Smooth muscle cell (in vitro differentiated cells): ENCODE data around the gene TIAM2. TPM values are rescaled to one million over a fixed set of nuclear protein-coding genes. Genes with fewer than 3 reads are reported as not detected.

Experiments
- DNase-seq: peaks from one replicate; lab custom pipeline; 2025; ENCODE audit not compliant: unreplicated experiment; lab: John Stamatoyannopoulos, UW
- H2AFZ ChIP-seq: fragments of 200-600 bp; sonication (generic); 2 replicates; pipeline ENCODE4 v1.6.0; 2016; ENCODE audit warnings: antibody characterized with exemption, low read depth, mild to moderate bottlenecking
- H3F3A ChIP-seq: fragments of 200-600 bp; sonication (generic); 2 replicates; pipeline ENCODE4 v1.6.0; 2017; ENCODE audit warnings: antibody characterized with exemption, low read depth
- H3K27ac ChIP-seq: fragments of 200-600 bp; sonication (generic); 2 replicates; pipeline ENCODE4 v1.5.1; 2016; ENCODE audit warnings: low read depth, mild to moderate bottlenecking
- H3K27me3 ChIP-seq: fragments of 200-600 bp; sonication (generic); 2 replicates; pipeline ENCODE4 v1.6.1; 2016; ENCODE audit warnings: low read depth, mild to moderate bottlenecking
- H3K36me3 ChIP-seq: fragments of 200-600 bp; sonication (generic); 2 replicates; pipeline ENCODE4 v1.5.1; 2016; ENCODE audit warnings: low read depth
- H3K4me1 ChIP-seq: fragments of 200-600 bp; sonication (generic); 2 replicates; pipeline ENCODE4 v1.5.1; 2016; ENCODE audit warnings: low read depth
- H3K4me2 ChIP-seq: fragments of 200-600 bp; sonication (generic); 2 replicates; pipeline ENCODE4 v1.6.0; 2016; ENCODE audit warnings: mild to moderate bottlenecking
- H3K4me3 ChIP-seq: fragments of 200-600 bp; sonication (generic); 2 replicates; pipeline ENCODE4 v1.5.1; 2016; ENCODE audit warnings: mild to moderate bottlenecking
- H3K79me2 ChIP-seq: fragments of 200-600 bp; sonication (generic); 2 replicates; pipeline ENCODE4 v1.6.0; 2016; ENCODE audit warnings: low read depth, mild to moderate bottlenecking
- H3K9ac ChIP-seq: fragments of 200-600 bp; sonication (generic); 2 replicates; pipeline ENCODE4 v1.6.0; 2016; ENCODE audit warnings: low read depth
- H3K9me3 ChIP-seq: fragments of 200-600 bp; sonication (generic); replicated peaks from 2 replicates; pipeline ENCODE4 v1.5.1; 2016; ENCODE audit warnings: low read depth
- H4K20me1 ChIP-seq: fragments of 200-600 bp; sonication (generic); 2 replicates; pipeline ENCODE4 v1.6.0; 2016; ENCODE audit warnings: low read depth
- WGBS: methylation state at CpG from one replicate; pipeline ENCODE4 v1.1.7; 2016; ENCODE audit warnings: low lambda C conversion rate; 5-methylcytosine and 5-hydroxymethylcytosine counted together
- polyA plus RNA-seq: library from polyadenylated mRNA; unstranded; fragments of >200 nt; fragmentation: Nextera tagmentation; extraction: Ambion mirVana; gene quantifications from 2 replicates; pipeline ENCODE4 v1.2.1, GENCODE V29; 2016
- total RNA-seq: library from RNA; depleted of rRNA; stranded (reverse); fragments of >200 nt; gene quantifications from 2 replicates; pipeline ENCODE4 v1.2.3, GENCODE V29; 2014
- TF ChIP-seq, protein P1 (sequence below): fragments of 200-600 bp; sonication (generic); IDR thresholded peaks from 2 replicates; pipeline ENCODE4 v1.5.1; 2017; ENCODE audit warnings: borderline replicate concordance, mild to moderate bottlenecking, antibody characterized with exemption; ENCODE audit not compliant: insufficient read depth, poor library complexity, severe bottlenecking

TIAM2 gene
- total and polyA plus RNA-seq, 2 experiments from 2014 or later, result 13.1 to 24.9 TPM

DNA sequence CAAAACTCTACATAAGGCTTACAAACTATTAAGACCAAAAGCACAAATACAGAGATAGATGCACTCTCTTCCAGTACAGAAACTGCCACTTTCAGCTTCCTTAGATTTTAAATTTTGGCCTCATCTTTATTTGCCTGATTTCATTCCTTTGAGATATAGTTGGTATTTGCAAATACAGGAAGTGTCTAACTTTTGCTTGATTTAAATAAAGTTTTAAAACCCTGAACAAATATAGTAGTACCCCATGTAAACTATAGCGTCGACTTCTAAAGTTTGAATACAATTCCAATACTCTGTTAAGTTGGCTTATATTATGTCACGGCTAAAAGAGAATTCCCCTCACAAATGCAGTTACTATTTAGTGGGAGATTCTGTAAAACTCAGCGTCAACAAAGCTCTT lies 267.5 kb downstream of the TIAM2 start:
- no peaks in the 10 kb centered on the region for H3K27me3 ChIP-seq
- H3K4me2 ChIP-seq, result no peak overlapping the region
- DNase-seq, result no peak
- no peaks in the 10 kb centered on the region for H4K20me1 ChIP-seq
- no peaks in the 10 kb centered on the region for H3K9me3 ChIP-seq
- WGBS, result 93% methylated on average over 4 of the region's 4 CpGs
- TF ChIP-seq, protein P1, sequence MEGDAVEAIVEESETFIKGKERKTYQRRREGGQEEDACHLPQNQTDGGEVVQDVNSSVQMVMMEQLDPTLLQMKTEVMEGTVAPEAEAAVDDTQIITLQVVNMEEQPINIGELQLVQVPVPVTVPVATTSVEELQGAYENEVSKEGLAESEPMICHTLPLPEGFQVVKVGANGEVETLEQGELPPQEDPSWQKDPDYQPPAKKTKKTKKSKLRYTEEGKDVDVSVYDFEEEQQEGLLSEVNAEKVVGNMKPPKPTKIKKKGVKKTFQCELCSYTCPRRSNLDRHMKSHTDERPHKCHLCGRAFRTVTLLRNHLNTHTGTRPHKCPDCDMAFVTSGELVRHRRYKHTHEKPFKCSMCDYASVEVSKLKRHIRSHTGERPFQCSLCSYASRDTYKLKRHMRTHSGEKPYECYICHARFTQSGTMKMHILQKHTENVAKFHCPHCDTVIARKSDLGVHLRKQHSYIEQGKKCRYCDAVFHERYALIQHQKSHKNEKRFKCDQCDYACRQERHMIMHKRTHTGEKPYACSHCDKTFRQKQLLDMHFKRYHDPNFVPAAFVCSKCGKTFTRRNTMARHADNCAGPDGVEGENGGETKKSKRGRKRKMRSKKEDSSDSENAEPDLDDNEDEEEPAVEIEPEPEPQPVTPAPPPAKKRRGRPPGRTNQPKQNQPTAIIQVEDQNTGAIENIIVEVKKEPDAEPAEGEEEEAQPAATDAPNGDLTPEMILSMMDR, result no peak
- peaks cover 11% of the 10 kb centered on the region for H3K4me1 ChIP-seq
- H3K9ac ChIP-seq, result no peak overlapping the region
- no peaks in the 10 kb centered on the region for H3K79me2 ChIP-seq
- no peak overlapping the region for H2AFZ ChIP-seq
- no peak overlapping the region for H3K27ac ChIP-seq
- H3F3A ChIP-seq, result no peaks in the 10 kb centered on the region
- no peaks in the 10 kb centered on the region for H3K36me3 ChIP-seq
- no peak overlapping the region for H3K4me3 ChIP-seq

DNA sequence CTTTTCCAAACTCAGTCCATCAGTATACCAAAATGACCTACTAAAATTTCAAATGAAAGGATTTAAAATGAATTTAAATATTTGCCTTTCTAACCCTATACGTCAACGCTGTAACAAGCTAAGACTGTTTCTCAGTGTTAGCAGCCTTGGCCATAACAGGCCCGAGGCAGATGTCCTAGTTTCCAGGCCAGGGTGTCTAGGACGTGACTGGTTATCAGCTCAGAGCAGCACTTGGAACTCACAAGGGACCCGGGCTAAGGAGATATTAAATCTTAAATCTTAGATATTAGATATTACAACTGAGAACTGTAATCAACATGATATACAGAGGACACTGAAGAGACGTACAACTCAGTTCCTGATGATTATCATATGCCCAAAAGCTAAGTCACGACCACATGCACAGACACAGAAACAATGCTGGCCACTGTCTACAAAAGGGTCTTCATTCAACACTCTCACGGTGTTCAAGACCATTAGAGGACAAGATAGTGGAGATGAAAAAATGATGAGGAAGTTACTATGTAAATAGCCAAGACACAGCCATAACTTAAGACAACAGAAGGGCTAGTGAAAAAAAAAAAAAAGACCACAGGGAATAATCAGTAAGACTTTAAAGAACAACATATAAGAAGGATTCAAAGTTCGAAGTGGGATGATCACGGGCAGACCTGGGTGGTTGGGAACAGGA lies 268.4 kb downstream of the TIAM2 start, which contains the start of gene CLDN20:
CLDN20 (plus strand) TSS at position 641 of the 691 bp plus-strand sequence. CDS start 11,707 bp downstream, outside the sequence.
- H4K20me1 ChIP-seq, result no peaks in the 10 kb centered on the region
- H2AFZ ChIP-seq, result no peak within 1 kb of the TSS
- H3F3A ChIP-seq, result no peaks in the 10 kb centered on the region
- no peaks in the 10 kb centered on the region for H3K27me3 ChIP-seq
- no peaks in the 10 kb centered on the region for H3K36me3 ChIP-seq
- no peaks in the 10 kb centered on the region for H3K9me3 ChIP-seq
- TF ChIP-seq, protein P1, result no peak
- no peak within 1 kb of the TSS for H3K9ac ChIP-seq
- H3K4me1 ChIP-seq, result peaks cover 14% of the 10 kb centered on the region
- no peaks in the 10 kb centered on the region for H3K79me2 ChIP-seq
- H3K4me2 ChIP-seq, result no peak within 1 kb of the TSS
- WGBS, result 83% methylated on average over 10 of the region's 10 CpGs
- no peak within 1 kb of the TSS for H3K4me3 ChIP-seq
- no peak within 1 kb of the TSS for H3K27ac ChIP-seq
- DNase-seq, result no peak

DNA sequence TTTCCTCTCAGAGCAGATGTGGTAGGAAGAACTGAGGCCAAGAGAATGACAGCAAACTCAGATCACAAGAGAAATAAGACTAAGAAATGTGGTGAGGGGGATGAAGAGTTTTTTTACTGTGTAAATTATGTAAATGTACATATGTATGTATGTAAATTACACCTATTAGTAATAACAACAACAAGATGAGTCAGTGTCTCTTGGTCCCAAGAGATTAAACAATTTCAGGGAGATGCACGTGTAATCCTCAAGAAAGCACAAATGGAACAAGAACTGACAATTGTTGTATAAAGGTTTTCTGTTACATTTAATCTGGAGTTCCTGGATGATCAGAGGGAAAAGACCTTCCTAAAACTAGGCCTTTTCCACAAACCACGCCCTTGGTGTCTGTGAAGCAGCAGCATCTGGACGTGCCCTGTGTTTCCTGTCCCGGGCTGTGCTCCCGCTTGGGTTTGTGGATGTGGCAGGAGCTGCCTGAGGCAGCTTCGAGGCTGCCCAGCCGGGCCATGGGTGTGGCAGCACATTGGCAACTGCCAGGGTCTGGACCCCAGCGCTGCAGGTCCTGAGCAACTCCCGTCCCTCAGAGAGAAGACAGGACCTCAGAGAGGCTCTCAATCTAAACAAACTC lies 269.7 kb downstream of the TIAM2 start:
- DNase-seq, result no peak
- 72% methylated on average over 9 of the region's 9 CpGs for WGBS
- H4K20me1 ChIP-seq, result no peaks in the 10 kb centered on the region
- H2AFZ ChIP-seq, result no peak overlapping the region
- no peaks in the 10 kb centered on the region for H3K9me3 ChIP-seq
- H3K9ac ChIP-seq, result no peak overlapping the region
- H3K79me2 ChIP-seq, result no peaks in the 10 kb centered on the region
- H3K4me3 ChIP-seq, result no peak overlapping the region
- TF ChIP-seq, protein P1, result no peak
- H3K4me1 ChIP-seq, result peaks cover 17% of the 10 kb centered on the region
- no peaks in the 10 kb centered on the region for H3K27me3 ChIP-seq
- H3K4me2 ChIP-seq, result no peak overlapping the region
- no peaks in the 10 kb centered on the region for H3F3A ChIP-seq
- no peak overlapping the region for H3K27ac ChIP-seq
- H3K36me3 ChIP-seq, result no peaks in the 10 kb centered on the region
